HG03066 (cell line): ENCODE measurements around the gene FZD7.

ENCODE experiments used
- ATAC-seq: cut with Tn5 transposase; IDR thresholded peaks from one replicate; pipeline ENCODE4 v1.9.1; 2021; ENCODE audit warnings: low read depth; ENCODE audit not compliant: unreplicated experiment

The FZD7 gene

GRCh38 chr2:202009581-202009980 lies 24.1 kb upstream of the FZD7 start:
- no peak for ATAC-seq

GRCh38 chr2:202014318-202014717 lies 19.3 kb upstream of the FZD7 start:
- no peak for ATAC-seq

GRCh38 chr2:202014759-202015211 lies 18.9 kb upstream of the FZD7 start:
- ATAC-seq: no peak

DNA sequence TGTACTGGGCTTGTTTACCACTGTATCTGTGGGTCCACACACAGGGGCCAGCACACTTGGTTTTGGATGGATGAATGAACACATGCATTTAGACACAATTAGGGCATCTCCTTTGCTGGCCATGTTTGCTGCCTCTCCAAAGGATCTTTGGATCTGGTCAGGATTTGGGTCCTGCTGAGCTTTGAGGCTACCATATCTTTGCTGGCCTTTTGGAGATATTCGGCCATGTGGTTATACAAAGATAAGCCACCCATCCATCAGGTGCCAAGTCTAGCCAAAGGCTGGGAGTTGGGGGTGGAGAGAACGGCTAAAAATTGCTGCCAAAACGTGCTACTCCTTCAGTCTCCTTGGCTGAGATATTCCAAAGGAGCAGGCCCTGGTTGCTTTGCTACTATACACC lies 18.2 kb upstream of the FZD7 start:
- no peak for ATAC-seq

DNA sequence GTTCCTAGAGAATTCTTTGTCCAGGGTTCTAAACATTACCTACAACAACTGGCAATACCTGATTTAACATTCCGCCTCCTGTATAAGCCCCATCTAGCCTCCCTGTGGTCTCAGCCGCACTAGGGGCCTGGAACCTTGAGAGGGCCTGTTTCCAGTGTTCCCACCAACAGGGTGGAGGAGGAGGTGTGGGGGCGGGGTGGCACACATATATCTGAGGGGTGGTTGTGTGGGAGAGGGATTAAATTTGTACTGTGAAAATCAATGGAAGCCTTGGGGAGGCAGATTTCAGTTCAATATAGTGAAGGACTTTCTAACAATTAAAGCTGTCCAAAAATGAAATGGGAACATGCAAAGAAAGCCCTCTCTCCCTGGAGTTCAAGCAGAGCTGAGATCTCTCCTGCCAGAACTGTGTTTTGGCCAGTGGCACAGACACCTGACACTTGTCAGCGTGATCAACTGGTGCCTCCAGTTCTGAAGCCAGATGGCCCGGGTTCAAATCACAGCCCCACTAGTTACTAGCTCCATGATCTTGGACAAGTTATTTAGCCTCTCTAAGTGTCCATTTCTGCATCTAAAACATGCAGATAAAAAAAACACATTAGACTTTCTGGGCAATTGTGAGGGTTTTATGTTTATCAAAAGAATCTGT lies 17.0 kb upstream of the FZD7 start:
- no peak for ATAC-seq

DNA sequence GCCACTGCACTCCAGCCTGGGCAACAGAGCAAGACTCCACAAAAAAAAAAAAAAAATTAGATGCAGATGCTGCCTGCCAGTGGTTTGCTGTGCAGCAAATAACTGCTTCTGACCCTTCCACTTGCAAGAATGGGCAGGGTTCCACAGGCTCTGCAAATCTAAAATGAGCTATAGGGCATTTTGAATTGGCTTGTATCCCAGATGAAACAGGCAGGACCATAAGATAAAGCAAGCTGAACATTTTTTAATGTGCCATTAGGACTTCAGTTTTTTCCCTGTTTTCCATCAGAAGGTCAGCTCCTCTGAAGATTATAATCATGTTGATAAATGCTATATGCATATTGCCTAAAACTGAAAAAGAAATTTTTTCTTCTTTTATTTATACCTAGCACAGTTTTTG lies 15.7 kb upstream of the FZD7 start:
- no peak for ATAC-seq

DNA sequence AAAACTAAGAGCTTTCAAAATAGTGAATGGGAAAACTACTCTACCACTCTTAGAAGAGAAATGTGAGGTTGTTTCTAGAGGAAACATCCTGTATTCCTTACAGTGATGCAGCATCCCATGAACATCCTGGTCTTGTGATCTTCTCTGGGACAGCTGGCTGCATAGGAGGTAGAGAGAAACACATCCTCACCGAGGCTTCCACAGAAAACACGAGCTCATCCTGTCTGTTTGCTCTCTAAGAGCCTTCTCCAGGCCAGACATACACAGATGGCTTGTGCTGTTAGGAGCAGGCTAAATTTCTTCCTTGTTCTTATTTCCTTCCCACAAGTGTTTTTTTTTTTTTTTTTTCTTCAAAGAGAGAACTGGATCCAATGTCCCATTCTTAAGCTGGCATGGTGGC lies 14.7 kb upstream of the FZD7 start:
- no peak for ATAC-seq

- no peak for ATAC-seq
Observed at GRCh38 chr2:202019689-202020450, 13.8 kb upstream of the FZD7 start.

DNA sequence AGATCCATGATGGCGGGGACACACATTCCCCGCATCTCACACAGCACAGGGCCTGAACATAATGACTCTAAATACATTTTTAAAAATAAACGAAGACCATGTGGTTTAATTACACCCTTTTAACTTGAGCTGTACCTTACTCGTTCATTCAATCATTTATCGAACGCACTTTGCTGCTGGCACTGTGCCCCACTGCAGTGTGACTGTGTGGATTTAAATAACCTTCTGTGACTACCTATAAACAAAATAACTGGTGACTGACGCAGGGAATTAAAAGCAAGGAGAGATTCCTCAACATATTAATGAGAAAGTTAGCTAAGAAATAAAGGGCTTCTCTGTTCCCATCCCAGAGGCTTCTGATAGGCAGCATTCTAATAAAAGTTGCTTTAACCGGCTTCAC lies 10.9 kb upstream of the FZD7 start:
- no peak for ATAC-seq

DNA sequence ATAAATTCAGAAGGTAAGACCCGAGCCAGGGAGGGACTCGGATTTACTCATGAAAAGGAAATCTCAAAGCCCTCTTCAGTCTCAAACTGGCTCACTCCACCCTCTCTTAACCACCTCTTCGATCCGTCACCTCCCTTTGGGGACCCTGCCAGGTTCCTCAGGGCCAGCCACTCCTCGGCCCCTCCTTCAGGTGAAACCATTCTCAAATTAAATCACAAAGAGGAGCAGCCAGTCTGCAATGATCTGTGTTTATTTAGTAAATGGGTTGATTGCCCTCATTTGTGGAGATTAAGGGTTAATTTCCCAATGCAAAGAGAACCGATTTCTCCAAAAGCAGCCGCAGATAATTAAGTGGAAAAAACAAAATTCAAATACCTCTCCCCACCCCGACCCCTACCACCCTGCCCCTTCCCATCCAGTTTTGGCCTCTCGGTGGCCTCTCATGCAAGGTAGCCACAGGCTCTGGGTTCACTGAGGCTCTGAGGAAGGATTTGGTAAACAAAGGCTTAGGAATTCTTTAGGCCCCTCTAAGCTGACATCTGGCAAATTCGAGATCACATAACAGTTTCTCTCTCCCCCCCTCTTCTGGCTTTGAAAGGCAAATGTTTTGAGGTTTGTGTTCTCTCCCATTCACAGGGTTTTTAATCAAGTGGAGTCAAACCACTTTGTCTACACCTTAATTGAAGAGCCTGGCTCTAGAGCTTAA lies 10.3 kb upstream of the FZD7 start:
- no peak for ATAC-seq

DNA sequence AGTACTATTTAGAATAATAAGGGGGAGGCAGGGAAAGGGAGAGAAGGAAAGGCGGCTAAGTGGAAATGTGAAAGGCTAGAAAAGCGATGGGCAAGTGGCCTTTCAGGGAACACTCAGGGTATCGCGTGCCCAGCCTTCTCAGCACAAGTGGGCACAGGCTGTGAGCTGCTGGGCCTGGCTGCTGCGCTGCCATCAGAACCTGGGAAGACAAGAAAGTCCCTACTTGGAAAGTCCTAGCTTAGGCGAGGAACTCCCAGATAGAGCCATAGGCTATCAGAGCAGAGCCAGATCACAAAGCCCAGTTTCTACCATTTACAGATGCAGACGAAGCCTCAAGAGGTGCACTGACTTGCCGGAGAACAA lies 9.8 kb upstream of the FZD7 start:
- no peak for ATAC-seq

DNA sequence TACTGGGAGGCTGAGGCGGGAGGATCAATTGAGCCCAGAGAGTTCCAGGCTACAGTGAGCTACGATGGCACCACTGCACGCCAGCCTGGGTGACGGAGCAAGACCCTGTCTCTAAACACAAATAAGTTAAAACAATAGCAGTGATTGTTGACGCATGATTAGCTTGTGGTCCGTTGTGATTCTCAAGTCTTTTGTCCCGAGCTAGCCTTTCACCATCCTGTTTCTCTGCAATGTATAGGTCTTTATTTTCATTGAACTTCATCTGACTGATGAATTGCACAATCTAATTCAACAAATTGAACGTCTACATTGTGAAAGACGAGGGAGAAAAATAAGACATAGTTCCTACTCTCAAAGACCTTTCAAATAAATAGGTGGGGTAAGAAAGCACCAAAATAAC lies 8.8 kb upstream of the FZD7 start:
- no peak for ATAC-seq

- no peak for ATAC-seq
Observed at GRCh38 chr2:202025816-202026215, 7.8 kb upstream of the FZD7 start.

DNA sequence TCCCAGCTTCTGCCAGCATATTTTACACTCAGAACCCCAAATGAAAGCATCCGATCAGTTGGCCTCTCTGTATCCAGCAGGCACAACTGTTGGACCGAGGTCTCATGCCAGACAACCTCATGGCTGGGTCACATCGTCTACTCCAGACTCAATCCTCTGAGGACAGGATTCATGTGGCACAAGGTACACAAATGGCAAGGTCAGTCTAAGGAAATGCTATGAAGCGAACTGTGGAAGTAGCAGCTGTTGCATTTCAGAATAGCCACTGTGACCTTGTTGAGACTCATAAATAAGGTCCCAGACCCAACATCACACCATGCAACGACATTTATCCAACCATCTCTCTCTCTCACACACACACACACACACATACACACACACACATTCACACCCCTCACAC lies 7.1 kb upstream of the FZD7 start:
- ATAC-seq: no peak

DNA sequence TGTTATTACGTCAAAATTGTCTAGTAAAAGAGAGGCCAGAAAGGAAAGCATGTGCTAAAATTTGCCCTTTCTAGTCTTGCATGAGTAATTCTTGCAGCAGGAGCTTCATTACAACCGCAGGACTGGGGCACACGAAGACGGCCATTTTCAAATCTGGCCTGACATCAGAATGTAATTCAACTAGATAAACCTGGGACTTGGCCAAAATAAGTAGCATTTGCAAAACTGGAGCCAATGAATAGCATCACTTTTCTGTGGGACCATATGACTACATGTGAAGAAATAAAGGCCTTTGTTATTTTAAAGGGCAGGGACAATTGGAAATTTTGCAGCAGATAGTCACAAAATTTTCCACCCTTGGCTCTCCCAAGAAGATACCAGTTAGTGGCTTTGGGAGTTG lies 3.0 kb upstream of the FZD7 start:
- no peak for ATAC-seq

DNA sequence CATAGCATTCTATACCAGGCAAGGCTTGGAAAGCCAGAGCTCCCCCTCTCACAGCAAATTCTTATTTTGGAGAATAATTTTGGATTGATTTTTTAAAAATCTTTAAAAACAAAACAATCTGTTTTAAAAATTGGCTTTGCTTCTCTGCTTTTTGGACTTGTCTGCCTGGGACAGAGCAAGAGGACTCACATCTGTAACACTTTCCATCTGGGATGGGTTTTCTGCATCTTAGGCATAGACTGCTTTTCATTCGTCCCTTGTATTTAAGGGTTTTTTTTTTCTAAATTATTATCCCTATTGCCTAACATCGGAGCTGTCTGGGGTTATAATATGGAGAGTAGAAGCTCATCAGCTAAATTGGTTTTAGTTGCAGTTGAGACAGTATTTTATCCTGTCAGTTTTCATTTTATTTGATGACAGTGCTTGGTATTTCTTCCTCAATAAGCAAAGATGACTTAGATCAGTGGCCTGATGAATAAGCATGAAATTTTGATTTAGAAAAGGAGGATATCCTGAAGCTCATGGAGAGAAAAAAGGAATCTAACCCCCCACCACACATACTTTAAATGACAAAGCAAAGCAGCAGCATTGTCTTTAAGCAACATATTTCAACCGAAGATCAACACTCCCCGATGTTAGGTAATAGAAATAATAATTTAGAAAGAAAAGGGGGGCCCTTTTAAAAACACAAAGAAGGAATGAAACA lies 2.3 kb upstream of the FZD7 start:
- ATAC-seq: no peak

DNA sequence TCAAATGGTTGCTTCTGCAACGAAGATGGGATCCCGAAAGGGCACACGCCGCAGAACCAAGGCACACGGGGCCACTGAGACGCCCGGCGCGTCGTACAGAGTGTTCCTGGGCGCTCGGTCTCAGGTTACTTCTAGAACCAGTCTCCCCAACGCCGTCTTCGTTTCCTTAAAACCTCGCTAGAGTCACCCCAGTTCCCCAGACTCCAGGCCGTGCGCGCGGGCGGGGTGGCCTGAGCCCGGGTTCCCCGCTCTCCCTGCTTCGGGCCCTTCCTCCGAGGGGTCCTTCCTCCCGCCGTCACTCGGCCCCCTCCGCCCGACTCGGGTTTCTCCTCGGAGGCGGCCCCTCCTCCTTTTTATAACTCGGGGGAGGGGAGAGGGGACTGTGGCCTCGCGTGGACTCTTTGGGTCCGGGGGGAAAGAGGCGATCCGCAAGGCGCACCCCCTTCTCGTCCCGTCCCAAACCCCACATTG lies 774 bp upstream of the FZD7 start:
- ATAC-seq: peak; percentile 14

GRCh38 chr2:202034249-202035088 lies 814 bp downstream of the FZD7 start:
- no peak for ATAC-seq

DNA sequence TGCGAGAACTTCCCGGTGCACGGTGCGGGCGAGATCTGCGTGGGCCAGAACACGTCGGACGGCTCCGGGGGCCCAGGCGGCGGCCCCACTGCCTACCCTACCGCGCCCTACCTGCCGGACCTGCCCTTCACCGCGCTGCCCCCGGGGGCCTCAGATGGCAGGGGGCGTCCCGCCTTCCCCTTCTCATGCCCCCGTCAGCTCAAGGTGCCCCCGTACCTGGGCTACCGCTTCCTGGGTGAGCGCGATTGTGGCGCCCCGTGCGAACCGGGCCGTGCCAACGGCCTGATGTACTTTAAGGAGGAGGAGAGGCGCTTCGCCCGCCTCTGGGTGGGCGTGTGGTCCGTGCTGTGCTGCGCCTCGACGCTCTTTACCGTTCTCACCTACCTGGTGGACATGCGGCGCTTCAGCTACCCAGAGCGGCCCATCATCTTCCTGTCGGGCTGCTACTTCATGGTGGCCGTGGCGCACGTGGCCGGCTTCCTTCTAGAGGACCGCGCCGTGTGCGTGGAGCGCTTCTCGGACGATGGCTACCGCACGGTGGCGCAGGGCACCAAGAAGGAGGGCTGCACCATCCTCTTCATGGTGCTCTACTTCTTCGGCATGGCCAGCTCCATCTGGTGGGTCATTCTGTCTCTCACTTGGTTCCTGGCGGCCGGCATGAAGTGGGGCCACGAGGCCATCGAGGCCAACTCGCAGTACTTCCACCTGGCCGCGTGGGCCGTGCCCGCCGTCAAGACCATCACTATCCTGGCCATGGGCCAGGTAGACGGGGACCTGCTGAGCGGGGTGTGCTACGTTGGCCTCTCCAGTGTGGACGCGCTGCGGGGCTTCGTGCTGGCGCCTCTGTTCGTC lies 1.7 kb downstream of the FZD7 start:
- ATAC-seq: no peak
